HepG2 (cell line): ENCODE measurements around the gene GPR6. TPM values are rescaled to one million over a fixed set of nuclear protein-coding genes. Genes with fewer than 3 reads are reported as not detected.

Experiments used
- ATAC-seq: fragments of 200-7000 bp; cut with Tn5 transposase; 3 replicates; pipeline ENCODE4 v1.9.1; 2020; ENCODE audit warnings: mild to moderate bottlenecking, moderate library complexity
- BruUV-seq: library from RNA; stranded (reverse); fragments of 400-500 nt; replicated peaks from 2 replicates; lab custom pipeline; 2021; lab: Mats Ljungman, UMichigan
- CTCF ChIA-PET: fragments of 300-600 bp; formaldehyde crosslinking; extraction: SDS; loops from one replicate; lab custom pipeline; 2021; ENCODE audit warnings: low total read pairs, inconsistent platforms, low intra/inter-chr PET ratio; lab: Yijun Ruan, JAX
- POLR2A ChIA-PET: fragments of 350-600 bp; sonication (Branson Sonifier 250); formaldehyde crosslinking; loops from one replicate; lab custom pipeline; 2020; ENCODE audit warnings: antibody characterized with exemption, inconsistent platforms; lab: Yijun Ruan, JAX
- DNase-seq: peaks from one replicate; pipeline ENCODE4 v3.0.0-alpha.2; 2015; ENCODE audit warnings: low spot score
- FAIRE-seq: peaks from 3 replicates; lab custom pipeline; 2011; peaks lifted over from hg19 to GRCh38; lab: Jason Lieb, UNC
- H2AFZ ChIP-seq: one replicate; pipeline ENCODE4 v1.6.1; 2011; ENCODE audit warnings: low read length, inconsistent platforms
- H3K27ac ChIP-seq: fragments of 300-600 bp; 3 replicates; pipeline ENCODE4 v1.8.0; 2011; ENCODE audit warnings: mixed run types, mild to moderate bottlenecking, mixed read lengths, low read length, inconsistent platforms; ENCODE audit not compliant: insufficient read depth; ENCODE audit errors: extremely low read length
- H3K27me3 ChIP-seq, 2 experiments: fragments of 200-600 bp in 1 of 2; 2 replicates in 1 of 2; 3 replicates in 1 of 2; pipeline versions ENCODE4 v1.6.0 to v1.8.0; 2011; ENCODE audit warnings: low read length in 2 of 2, mild to moderate bottlenecking in 2 of 2, moderate library complexity in 2 of 2, inconsistent platforms in 1 of 2; ENCODE audit not compliant: insufficient read depth in 2 of 2, control insufficient read depth in 1 of 2
- H3K36me3 ChIP-seq, 2 experiments: fragments of 200-600 bp in 1 of 2; replicated peaks in 1 of 2; 2 replicates in 1 of 2; 3 replicates in 1 of 2; pipeline versions ENCODE4 v1.5.1 to v1.8.0; 2011; ENCODE audit warnings: low read length in 2 of 2, inconsistent platforms in 1 of 2; ENCODE audit not compliant: insufficient read depth in 2 of 2, control insufficient read depth in 1 of 2
- H3K4me1 ChIP-seq: 2 replicates; pipeline ENCODE4 v1.5.1; 2012; ENCODE audit warnings: low read length, inconsistent platforms; ENCODE audit not compliant: insufficient read depth
- H3K4me2 ChIP-seq: 2 replicates; pipeline ENCODE4 v1.6.0; 2011; ENCODE audit warnings: low read depth, low read length, inconsistent platforms
- H3K4me3 ChIP-seq, 3 experiments: fragments of 200-600 bp in 1 of 3; sonication (generic), shearing (Covaris generic) in 1 of 3; replicated peaks in 1 of 3; 2 replicates each; pipeline ENCODE4 v1.5.1; 2011 to 2016; ENCODE audit warnings: low read length in 3 of 3, inconsistent platforms in 2 of 3, low read depth in 2 of 3, mild to moderate bottlenecking in 2 of 3, control low read depth in 1 of 3, mixed read lengths in 1 of 3; ENCODE audit not compliant: insufficient read depth in 1 of 3
- H3K79me2 ChIP-seq: one replicate; pipeline ENCODE4 v1.6.1; 2011; ENCODE audit warnings: low read length, inconsistent platforms; ENCODE audit not compliant: insufficient read depth
- H3K9ac ChIP-seq: 2 replicates; pipeline ENCODE4 v1.6.0; 2011; ENCODE audit warnings: mild to moderate bottlenecking, low read depth, low read length, inconsistent platforms; ENCODE audit not compliant: insufficient read depth
- H3K9me3 ChIP-seq: 2 replicates; pipeline ENCODE4 v1.5.1; 2012; ENCODE audit warnings: mild to moderate bottlenecking, low read length
- H4K20me1 ChIP-seq: 2 replicates; pipeline ENCODE4 v1.6.0; 2011; ENCODE audit warnings: inconsistent platforms, mild to moderate bottlenecking, low read length, moderate library complexity; ENCODE audit not compliant: insufficient read depth
- CC2D1A ChIP-seq: sonication (generic); formaldehyde crosslinking; IDR thresholded peaks from 2 replicates; pipeline ENCODE4 v1.8.1; 2023; ENCODE audit warnings: mild to moderate bottlenecking, missing genetic modification reagents
- CENPX ChIP-seq: sonication (generic); formaldehyde crosslinking; IDR thresholded peaks from 2 replicates; pipeline ENCODE4 v1.9.0; 2021; ENCODE audit warnings: mild to moderate bottlenecking, missing genetic modification reagents, moderate library complexity
- DRAP1 ChIP-seq: IDR thresholded peaks from 2 replicates; pipeline ENCODE4 v1.6.1; 2016; ENCODE audit warnings: missing genetic modification reagents, missing compliant biosample characterization
- GMEB2 ChIP-seq: IDR thresholded peaks from 2 replicates; pipeline ENCODE4 v1.6.1; 2016; ENCODE audit warnings: missing biosample characterization, missing genetic modification reagents, low read depth
- POLR2A ChIP-seq, 2 experiments: IDR thresholded peaks; 2 replicates each; pipeline ENCODE4 v1.6.1; 2011; ENCODE audit warnings: low read depth in 2 of 2, low read length in 2 of 2, mild to moderate bottlenecking in 1 of 2, moderate library complexity in 1 of 2; ENCODE audit not compliant: insufficient read depth in 1 of 2
- SP5 ChIP-seq: IDR thresholded peaks from 2 replicates; pipeline ENCODE4 v1.6.1; 2016; ENCODE audit warnings: low read depth, borderline replicate concordance
- ZEB1 ChIP-seq: IDR thresholded peaks from 2 replicates; pipeline ENCODE4 v1.6.1; 2012; ENCODE audit warnings: mild to moderate bottlenecking, low read depth, inconsistent platforms; ENCODE audit not compliant: insufficient replicate concordance
- ZNF30 ChIP-seq: sonication (generic); formaldehyde crosslinking; IDR thresholded peaks from 2 replicates; pipeline ENCODE4 v1.5.0; 2020; ENCODE audit warnings: mild to moderate bottlenecking, missing genetic modification reagents
- ZNF446 ChIP-seq: sonication (generic); formaldehyde crosslinking; IDR thresholded peaks from 2 replicates; pipeline ENCODE4 v1.5.0; 2020; ENCODE audit warnings: mild to moderate bottlenecking, missing genetic modification reagents
- ZNF768 ChIP-seq: sonication (generic); formaldehyde crosslinking; IDR thresholded peaks from 2 replicates; pipeline ENCODE4 v1.4.0; 2020; ENCODE audit warnings: missing genetic modification reagents
- ZSCAN21 ChIP-seq: sonication (generic); formaldehyde crosslinking; IDR thresholded peaks from 2 replicates; pipeline ENCODE4 v1.8.0; 2022; ENCODE audit warnings: mild to moderate bottlenecking, missing genetic modification reagents, moderate library complexity, borderline replicate concordance
- WGBS: methylation state at CpG from one replicate; pipeline ENCODE4 v1.1.6; 2017; ENCODE audit warnings: low lambda C conversion rate; 5-methylcytosine and 5-hydroxymethylcytosine counted together
- in situ Hi-C: cut with HindIII; loops from 2 replicates; pipeline ENCODE4 v1.10.0; 2017; ENCODE audit warnings: low pct_unique_long_range_greater_than_20kb; ENCODE audit not compliant: extremely low pct_ligation_motif_present
- intact Hi-C: fragments of 100-400 bp; cut with micrococcal nuclease; formaldehyde crosslinking; loops from one replicate; pipeline ENCODE4 v1.10.0; 2022; ENCODE audit not compliant: unreplicated experiment
- polyA plus RNA-seq, 8 experiments: library from polyadenylated mRNA; depleted of rRNA in 3 of 8; stranded (reverse) in 7 of 8; unstranded in 1 of 8; fragments of >200 nt; fragmentation: Illumina TruSeq in 4 of 8; extraction: Trizol in 4 of 8; gene quantifications; 2 replicates each; pipeline versions ENCODE4 v1.2.1 to v1.2.3, GENCODE V29; 2011 to 2016; ENCODE audit warnings: low read depth in 4 of 8, missing spikeins in 1 of 8, mixed read lengths in 1 of 8; ENCODE audit not compliant: insufficient read depth in 1 of 8
- total RNA-seq, 5 experiments: library from RNA; depleted of rRNA; stranded (reverse); fragments of >200 nt; fragmentation: Illumina TruSeq; extraction: Trizol; gene quantifications; 2 replicates each; pipeline ENCODE4 v1.2.3, GENCODE V29; 2016; ENCODE audit warnings: low read depth in 1 of 5
- TF ChIP-seq, protein P1 (sequence below): sonication (generic); IDR thresholded peaks from 2 replicates; pipeline ENCODE4 v1.6.1; 2016; ENCODE audit warnings: low read depth, borderline replicate concordance
- TF ChIP-seq, protein P2 (sequence below): sonication (generic); formaldehyde crosslinking; IDR thresholded peaks from 2 replicates; pipeline ENCODE4 v1.4.0; 2020; ENCODE audit warnings: missing genetic modification reagents

Gene GPR6
- total and polyA plus RNA-seq, 2 of the 13 experiments (the other 11 are each of a cell fraction or from before 2014, with no cell fraction given) = not detected

- POLR2A ChIA-PET = no interaction called here
- in situ Hi-C loops = no loop called here
- Histone ChIP-seq H3K27me3 (no peaks in the 10 kb centered on the region; a peak in 2 of 5 replicates), H3K79me2 (no peaks in the 10 kb centered on the region), H3K4me3 (no peak overlapping the region), H3K36me3 (no peaks in the 10 kb centered on the region), H2AFZ (no peak overlapping the region), H3K9ac (no peak overlapping the region), H3K4me1 (no peaks in the 10 kb centered on the region), H3K4me2 (no peak overlapping the region), H4K20me1 (no peaks in the 10 kb centered on the region), H3K27ac (no peak overlapping the region), H3K9me3 (no peaks in the 10 kb centered on the region)
- intact Hi-C loops = no loop called here
- DNase-seq (no peak), FAIRE-seq (no peak), ATAC-seq (no peak)
- TF ChIP-seq POLR2A (IDR thresholded peaks at IDR 0.05; ENCODE audit: insufficient read depth in 1 of 2, low read depth in 2 of 2, low read length in 2 of 2) (no peak), CENPX (CRISPR knock-in tag) (no peak), ZEB1 (no peak), ZNF446 (no peak), CC2D1A (CRISPR knock-in tag) (no peak), ZSCAN21 (CRISPR knock-in tag) (no peak), ZNF768 (CRISPR knock-in tag) (no peak)
- BruUV-seq = no TSS peak
- 4% methylated on average over 1 of the region's 1 CpG for WGBS
- CTCF ChIA-PET = no interaction called here
Observed at GRCh38 chr6:109987196-109987595, 9.1 kb downstream of the GPR6 start.

DNA sequence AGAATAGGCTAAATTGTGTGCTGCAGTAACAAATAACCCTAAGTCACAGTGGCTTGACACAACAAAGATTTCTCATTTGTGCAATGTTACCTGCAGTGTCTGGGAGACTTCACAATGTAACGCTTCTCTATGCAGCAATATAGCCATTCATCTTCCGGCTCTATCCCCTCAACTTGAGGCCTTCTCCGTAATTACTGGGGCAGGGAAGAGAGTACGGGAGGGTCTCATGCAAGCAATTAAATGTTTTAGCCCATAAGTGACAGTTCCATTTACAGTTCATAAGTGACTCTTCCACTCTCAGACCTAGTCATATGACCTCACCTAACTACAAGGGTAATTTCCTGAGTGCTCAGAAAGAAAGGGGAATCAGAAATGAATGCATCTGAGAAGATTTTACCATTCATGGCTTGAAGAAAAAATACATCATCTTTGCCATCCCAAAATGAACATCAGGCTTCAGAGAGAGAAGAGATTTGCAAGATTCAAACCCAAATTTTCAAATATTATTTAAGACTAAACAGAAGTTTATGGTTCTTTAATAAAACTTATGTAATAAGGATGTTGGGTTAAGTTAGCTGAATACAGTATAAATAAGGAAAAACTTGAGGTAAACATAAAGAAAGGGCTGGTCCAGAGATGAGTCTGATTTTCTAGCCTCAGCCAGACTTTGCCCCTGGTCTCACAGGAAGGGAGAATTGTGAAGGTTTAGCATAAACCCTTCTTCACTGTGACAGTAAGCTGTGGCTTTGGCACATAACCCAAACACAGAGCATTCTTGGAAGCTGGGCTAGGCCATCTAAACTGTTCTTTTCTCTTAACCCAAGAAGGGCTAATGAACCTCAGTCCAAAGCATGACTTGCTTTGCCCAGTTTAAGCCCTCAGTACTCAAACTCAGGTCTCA lies 13.3 kb downstream of the GPR6 start:
- TF ChIP-seq GMEB2 = no peak
- no peak for TF ChIP-seq DRAP1
- TF ChIP-seq, protein P1, sequence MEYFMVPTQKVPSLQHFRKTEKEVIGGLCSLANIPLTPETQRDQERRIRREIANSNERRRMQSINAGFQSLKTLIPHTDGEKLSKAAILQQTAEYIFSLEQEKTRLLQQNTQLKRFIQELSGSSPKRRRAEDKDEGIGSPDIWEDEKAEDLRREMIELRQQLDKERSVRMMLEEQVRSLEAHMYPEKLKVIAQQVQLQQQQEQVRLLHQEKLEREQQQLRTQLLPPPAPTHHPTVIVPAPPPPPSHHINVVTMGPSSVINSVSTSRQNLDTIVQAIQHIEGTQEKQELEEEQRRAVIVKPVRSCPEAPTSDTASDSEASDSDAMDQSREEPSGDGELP = no peak
- TF ChIP-seq SP5 (CRISPR knock-in tag) = no peak
- no peak for TF ChIP-seq ZNF30 (CRISPR knock-in tag)
- TF ChIP-seq, protein P2, sequence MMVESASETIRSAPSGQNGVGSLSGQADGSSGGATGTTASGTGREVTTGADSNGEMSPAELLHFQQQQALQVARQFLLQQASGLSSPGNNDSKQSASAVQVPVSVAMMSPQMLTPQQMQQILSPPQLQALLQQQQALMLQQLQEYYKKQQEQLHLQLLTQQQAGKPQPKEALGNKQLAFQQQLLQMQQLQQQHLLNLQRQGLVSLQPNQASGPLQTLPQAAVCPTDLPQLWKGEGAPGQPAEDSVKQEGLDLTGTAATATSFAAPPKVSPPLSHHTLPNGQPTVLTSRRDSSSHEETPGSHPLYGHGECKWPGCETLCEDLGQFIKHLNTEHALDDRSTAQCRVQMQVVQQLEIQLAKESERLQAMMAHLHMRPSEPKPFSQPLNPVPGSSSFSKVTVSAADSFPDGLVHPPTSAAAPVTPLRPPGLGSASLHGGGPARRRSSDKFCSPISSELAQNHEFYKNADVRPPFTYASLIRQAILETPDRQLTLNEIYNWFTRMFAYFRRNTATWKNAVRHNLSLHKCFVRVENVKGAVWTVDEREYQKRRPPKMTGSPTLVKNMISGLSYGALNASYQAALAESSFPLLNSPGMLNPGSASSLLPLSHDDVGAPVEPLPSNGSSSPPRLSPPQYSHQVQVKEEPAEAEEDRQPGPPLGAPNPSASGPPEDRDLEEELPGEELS (CRISPR knock-in tag) = no peak
- TF ChIP-seq, all 625 proteins: peak for 0
- Histone ChIP-seq H4K20me1 (no peaks in the 10 kb centered on the region), H3K4me1 (no peaks in the 10 kb centered on the region), H3K79me2 (no peaks in the 10 kb centered on the region), H3K36me3 (no peaks in the 10 kb centered on the region), H3K27me3 (no peaks in the 10 kb centered on the region; a peak in 2 of 5 replicates), H3K4me2 (no peak overlapping the region), H3K4me3 (no peak overlapping the region), H2AFZ (no peak overlapping the region), H3K9me3 (no peaks in the 10 kb centered on the region), H3K27ac (no peak overlapping the region), H3K9ac (no peak overlapping the region)
- FAIRE-seq (no peak), ATAC-seq (no peak), DNase-seq (no peak)
- ChIA-PET POLR2A (no interaction called here), CTCF (no interaction called here)
- BruUV-seq = no TSS peak
- intact Hi-C loops (no loop called here), in situ Hi-C loops (no loop called here)
- 40% methylated on average over 4 of the region's 4 CpGs for WGBS
